Cardiac muscle cell (in vitro differentiated cells and primary cell): Measurements from ENCODE around the gene GPR180. TPM values are rescaled to one million over a fixed set of nuclear protein-coding genes. Genes with fewer than 3 reads are reported as not detected.
"Not testable (repeated sequence)": the region's sequence is repeated elsewhere in the genome, so short reads cannot be mapped to it uniquely, and the experiment has no call there.

ENCODE experiments used
- DNase-seq, 2 donors: peaks; one replicate each; pipeline versions ENCODE4 v3.0.0 to v3.0.0-alpha.2; 2010 to 2017; ENCODE audit warnings: low read depth in 1 of 2, low spot score in 1 of 2
- H3K27ac ChIP-seq: fragments of 200-600 bp; sonication (generic); 2 replicates; pipeline ENCODE4 v1.5.1; 2016
- H3K27me3 ChIP-seq: fragments of 200-600 bp; sonication (generic); 2 replicates; pipeline ENCODE4 v1.6.0; 2016; ENCODE audit warnings: control low read depth
- H3K36me3 ChIP-seq: fragments of 200-600 bp; sonication (generic); 2 replicates; pipeline ENCODE4 v1.5.1; 2016; ENCODE audit warnings: control low read depth
- H3K4me1 ChIP-seq: fragments of 200-600 bp; sonication (generic); 2 replicates; pipeline ENCODE4 v1.8.1; 2017; ENCODE audit warnings: low read depth, mild to moderate bottlenecking, mixed run types
- H3K4me3 ChIP-seq: fragments of 200-600 bp; sonication (generic); 2 replicates; pipeline ENCODE4 v1.5.1; 2016; ENCODE audit warnings: mild to moderate bottlenecking
- H3K9me3 ChIP-seq: fragments of 200-600 bp; sonication (generic); 2 replicates; pipeline ENCODE4 v1.5.1; 2017; ENCODE audit warnings: low read depth, mild to moderate bottlenecking, control low read depth
- polyA plus RNA-seq: library from polyadenylated mRNA; unstranded; fragments of >200 nt; fragmentation: Nextera tagmentation; extraction: Ambion mirVana; gene quantifications from 2 replicates; pipeline ENCODE4 v1.2.1, GENCODE V29; 2016
- total RNA-seq: library from RNA; depleted of rRNA; stranded (reverse); fragments of >200 nt; gene quantifications from 2 replicates; pipeline ENCODE4 v1.2.3, GENCODE V29; 2016
- TF ChIP-seq, protein P1 (sequence below): IDR thresholded peaks from 2 replicates; pipeline ENCODE4 v1.5.1; 2012; ENCODE audit warnings: low read depth, mild to moderate bottlenecking, low read length

The GPR180 gene
- total and polyA plus RNA-seq, 2 experiments from 2014 or later, result 4.1 TPM

DNA sequence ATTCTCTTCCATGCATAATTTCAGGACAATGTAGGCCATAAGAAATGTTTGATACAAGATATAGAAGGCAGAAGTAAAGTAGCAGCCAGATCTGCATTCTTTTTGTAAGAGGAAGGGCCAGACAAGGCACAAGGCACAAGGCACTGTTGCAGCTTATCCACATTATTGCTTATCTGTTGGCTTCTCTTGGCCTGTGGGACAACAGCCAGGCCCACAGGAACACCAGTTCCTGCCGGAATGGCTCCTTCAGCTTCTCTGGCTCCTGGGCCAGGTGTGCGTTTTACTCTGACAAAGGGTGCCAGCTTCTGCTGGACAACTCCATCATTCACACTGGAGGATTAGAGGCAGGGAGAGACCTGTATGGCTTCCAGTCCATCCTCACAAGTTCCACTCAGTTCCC is 29.2 kb downstream of the GPR180 start:
- no peak for DNase-seq
- Histone ChIP-seq H3K27me3 (no peaks in the 10 kb centered on the region), H3K9me3 (no peaks in the 10 kb centered on the region), H3K36me3 (peaks cover 14% of the 10 kb centered on the region), H3K27ac (no peak overlapping the region), H3K4me3 (no peak overlapping the region), H3K4me1 (no peaks in the 10 kb centered on the region)
- TF ChIP-seq, protein P1, sequence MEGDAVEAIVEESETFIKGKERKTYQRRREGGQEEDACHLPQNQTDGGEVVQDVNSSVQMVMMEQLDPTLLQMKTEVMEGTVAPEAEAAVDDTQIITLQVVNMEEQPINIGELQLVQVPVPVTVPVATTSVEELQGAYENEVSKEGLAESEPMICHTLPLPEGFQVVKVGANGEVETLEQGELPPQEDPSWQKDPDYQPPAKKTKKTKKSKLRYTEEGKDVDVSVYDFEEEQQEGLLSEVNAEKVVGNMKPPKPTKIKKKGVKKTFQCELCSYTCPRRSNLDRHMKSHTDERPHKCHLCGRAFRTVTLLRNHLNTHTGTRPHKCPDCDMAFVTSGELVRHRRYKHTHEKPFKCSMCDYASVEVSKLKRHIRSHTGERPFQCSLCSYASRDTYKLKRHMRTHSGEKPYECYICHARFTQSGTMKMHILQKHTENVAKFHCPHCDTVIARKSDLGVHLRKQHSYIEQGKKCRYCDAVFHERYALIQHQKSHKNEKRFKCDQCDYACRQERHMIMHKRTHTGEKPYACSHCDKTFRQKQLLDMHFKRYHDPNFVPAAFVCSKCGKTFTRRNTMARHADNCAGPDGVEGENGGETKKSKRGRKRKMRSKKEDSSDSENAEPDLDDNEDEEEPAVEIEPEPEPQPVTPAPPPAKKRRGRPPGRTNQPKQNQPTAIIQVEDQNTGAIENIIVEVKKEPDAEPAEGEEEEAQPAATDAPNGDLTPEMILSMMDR, result no peak

DNA sequence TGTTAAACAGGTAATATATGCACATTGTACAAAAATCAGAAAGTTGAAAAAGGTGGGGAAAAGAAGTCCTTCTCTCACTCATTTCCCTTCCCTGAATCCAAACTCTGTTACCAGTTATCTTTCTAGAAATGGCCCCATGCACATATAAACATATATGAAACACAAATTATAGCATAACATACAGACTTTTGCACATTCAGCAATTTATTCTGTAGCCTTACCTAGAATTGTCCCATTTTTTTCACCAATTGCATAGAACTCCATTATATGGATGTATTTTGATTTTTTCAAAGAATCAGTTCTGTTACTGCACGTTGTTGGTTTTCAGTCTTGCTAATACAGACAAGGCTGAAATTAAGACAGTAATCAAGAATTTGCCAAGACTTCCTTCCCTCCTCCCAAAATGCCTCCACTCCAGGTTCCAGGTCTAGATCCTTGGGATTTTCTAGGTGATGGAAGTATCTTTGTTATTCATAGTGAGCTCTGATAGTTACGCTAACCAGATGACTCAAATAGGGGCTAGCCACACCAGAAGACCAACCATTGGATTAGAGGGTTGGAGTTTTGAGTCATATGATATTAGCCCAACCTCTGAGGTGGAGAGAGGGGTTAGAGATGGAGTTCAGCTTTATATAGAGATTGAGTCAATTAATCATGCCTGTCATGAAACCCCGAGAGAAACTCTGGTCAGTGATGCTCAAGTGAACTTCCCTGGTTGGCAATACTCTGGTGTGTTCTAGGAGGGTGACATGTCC is 30.7 kb downstream of the GPR180 start:
- Histone ChIP-seq H3K36me3 (peaks cover 2% of the 10 kb centered on the region), H3K27me3 (no peaks in the 10 kb centered on the region), H3K9me3 (no peaks in the 10 kb centered on the region), H3K27ac (no peak overlapping the region), H3K4me3 (no peak overlapping the region), H3K4me1 (no peaks in the 10 kb centered on the region)
- no peak for DNase-seq
- TF ChIP-seq, protein P1, result no peak

DNA sequence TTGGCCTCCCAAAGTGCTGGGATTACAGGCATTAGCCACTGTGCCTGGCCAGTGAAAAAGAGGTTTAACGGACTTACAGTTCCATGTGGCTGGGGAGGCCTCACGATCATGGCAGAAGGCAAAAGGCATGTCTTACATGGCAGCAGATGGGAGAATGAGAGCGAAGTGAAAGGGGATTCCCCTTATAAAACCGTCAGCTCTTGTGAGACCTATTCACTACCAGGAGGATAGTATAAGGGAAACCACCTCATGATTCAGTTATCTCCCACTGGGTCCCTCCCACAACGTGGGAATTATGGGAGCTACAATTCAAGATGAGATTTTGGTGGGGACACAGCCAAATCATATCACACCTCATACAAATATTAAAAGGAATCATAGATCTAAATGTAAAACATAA is 34.4 kb downstream of the GPR180 start:
- H3K36me3 ChIP-seq, H3K27ac ChIP-seq, H3K4me1 ChIP-seq, H3K4me3 ChIP-seq, H3K27me3 ChIP-seq, H3K9me3 ChIP-seq, DNase-seq: not testable (repeated sequence)

DNA sequence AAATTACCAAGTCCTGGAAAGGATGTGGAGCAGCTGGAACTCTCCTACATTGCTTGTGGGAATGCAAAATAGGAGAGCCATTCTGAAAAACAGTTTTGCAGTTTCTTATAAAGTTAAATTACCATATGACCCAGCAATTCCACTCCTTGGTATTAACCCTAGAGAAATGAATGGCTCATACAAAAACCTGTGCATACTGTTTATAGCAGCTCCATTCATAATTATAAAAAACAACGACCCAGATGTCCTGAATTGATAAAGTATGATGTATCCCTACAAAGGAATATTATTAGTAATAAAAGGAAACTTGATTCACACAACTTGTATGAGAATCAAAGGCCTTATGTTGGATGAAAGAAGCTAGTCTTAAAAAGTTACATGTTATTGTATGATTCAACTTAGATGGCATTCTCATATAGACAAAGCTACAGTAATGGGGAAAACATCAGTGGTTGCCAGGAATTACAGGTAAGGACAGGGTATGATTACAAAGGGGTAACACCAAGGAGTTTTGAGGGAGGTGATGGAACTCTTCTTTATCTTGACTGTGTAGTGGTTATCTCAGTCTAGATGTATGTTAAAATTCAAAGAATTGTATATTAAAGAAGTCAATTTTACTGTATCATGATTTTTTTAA is 35.4 kb downstream of the GPR180 start:
- Histone ChIP-seq H3K4me3 (no peak overlapping the region), H3K27ac (no peak overlapping the region), H3K27me3 (no peaks in the 10 kb centered on the region), H3K4me1 (no peaks in the 10 kb centered on the region), H3K36me3 (no peaks in the 10 kb centered on the region), H3K9me3 (no peaks in the 10 kb centered on the region)
- TF ChIP-seq, protein P1, result no peak
- DNase-seq, result no peak

DNA sequence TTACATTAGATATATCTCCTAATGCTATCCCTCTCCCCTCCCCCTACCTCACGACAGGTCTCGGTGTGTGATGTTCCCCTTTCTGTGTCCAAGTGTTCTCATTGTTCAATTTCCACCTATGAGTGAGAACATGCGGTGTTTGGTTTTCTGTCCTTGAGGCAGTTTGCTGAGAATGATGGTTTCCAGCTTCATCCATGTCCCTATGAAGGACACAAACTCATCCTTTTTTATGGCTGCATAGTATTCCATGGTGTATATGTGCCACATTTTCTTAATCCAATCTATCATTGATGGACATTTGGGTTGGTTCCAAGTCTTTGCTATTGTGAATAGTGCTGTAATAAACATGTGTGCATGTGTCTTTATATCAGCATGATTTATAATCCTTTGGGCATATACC is 36.0 kb downstream of the GPR180 start:
- H3K4me3 ChIP-seq, H3K36me3 ChIP-seq, DNase-seq, H3K9me3 ChIP-seq, H3K27me3 ChIP-seq, H3K4me1 ChIP-seq, H3K27ac ChIP-seq: not testable (repeated sequence)

DNA sequence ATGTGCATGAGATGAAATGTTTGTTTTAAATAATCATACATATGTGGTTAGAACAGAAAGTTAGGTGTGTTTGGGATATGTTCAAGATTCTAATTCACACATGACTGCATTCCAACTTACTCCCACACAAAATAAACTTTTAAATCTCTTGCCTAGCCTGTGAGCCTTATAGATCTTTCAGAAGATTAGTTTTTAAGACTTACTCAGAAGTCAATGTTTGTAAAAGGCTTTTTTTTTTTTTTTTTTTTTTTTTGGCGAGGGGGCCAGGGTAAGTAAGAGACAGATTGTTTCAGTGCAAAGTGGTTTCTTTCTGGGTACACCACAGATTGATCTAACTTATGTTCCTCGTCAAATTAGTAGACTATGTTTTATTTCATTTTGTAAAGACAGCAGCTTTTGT is 39.1 kb downstream of the GPR180 start:
- Histone ChIP-seq H3K9me3 (no peaks in the 10 kb centered on the region), H3K27ac (no peak overlapping the region), H3K36me3 (no peaks in the 10 kb centered on the region), H3K27me3 (no peaks in the 10 kb centered on the region), H3K4me1 (no peaks in the 10 kb centered on the region), H3K4me3 (no peak overlapping the region)
- DNase-seq, result no peak
- TF ChIP-seq, protein P1, result no peak
